HepG2 (cell line): Measurements from ENCODE around the gene FIBP. TPM values are rescaled to one million over a fixed set of nuclear protein-coding genes. Genes with fewer than 3 reads are reported as not detected.

Experiments used
- CCAR2 ChIP-seq: fragments of 200-400 bp; formaldehyde crosslinking; optimal IDR thresholded peaks from 2 replicates; pipeline ENCODE3; 2018; ENCODE audit warnings: low read depth, mild to moderate bottlenecking, low read length, moderate library complexity
- CCDC6 ChIP-seq: sonication (generic); formaldehyde crosslinking; IDR thresholded peaks from 2 replicates; pipeline ENCODE4 v1.8.1; 2022; ENCODE audit warnings: mild to moderate bottlenecking, missing genetic modification reagents, moderate library complexity
- CHCHD3 ChIP-seq: sonication (generic); formaldehyde crosslinking; IDR thresholded peaks from 2 replicates; pipeline ENCODE4 v1.8.0; 2022; ENCODE audit warnings: mild to moderate bottlenecking, missing genetic modification reagents, moderate library complexity
- CREB3 ChIP-seq: sonication (generic); formaldehyde crosslinking; IDR thresholded peaks from 2 replicates; pipeline ENCODE4 v1.5.0; 2020; ENCODE audit warnings: missing genetic modification reagents
- CREM ChIP-seq, 2 experiments: sonication (generic) in 1 of 2; formaldehyde crosslinking in 1 of 2; IDR thresholded peaks; 2 replicates each; pipeline versions ENCODE4 v1.4.0 to v1.6.1; 2016 to 2020; ENCODE audit warnings: antibody characterized with exemption in 1 of 2, mild to moderate bottlenecking in 1 of 2, missing genetic modification reagents in 1 of 2
- NPAS2 ChIP-seq: sonication (generic); formaldehyde crosslinking; IDR thresholded peaks from 2 replicates; pipeline ENCODE4 v1.8.0; 2022; ENCODE audit warnings: mild to moderate bottlenecking, missing genetic modification reagents, borderline replicate concordance
- SIX1 ChIP-seq: sonication (generic); formaldehyde crosslinking; IDR thresholded peaks from 2 replicates; pipeline ENCODE4 v1.4.0; 2020; ENCODE audit warnings: missing genetic modification reagents, borderline replicate concordance
- TEAD3 ChIP-seq: optimal IDR thresholded peaks from 2 replicates; pipeline ENCODE3; 2016; ENCODE audit warnings: borderline replicate concordance
- ZKSCAN1 ChIP-seq: fragments of 150-350 bp; IDR thresholded peaks from 2 replicates; pipeline ENCODE4 v1.6.1; 2014; ENCODE audit warnings: low read length
- ZNF260 ChIP-seq: sonication (generic); formaldehyde crosslinking; IDR thresholded peaks from 2 replicates; pipeline ENCODE4 v1.4.0; 2020; ENCODE audit warnings: missing genetic modification reagents, low read depth, mild to moderate bottlenecking, borderline replicate concordance
- ZNF383 ChIP-seq: sonication (generic); formaldehyde crosslinking; IDR thresholded peaks from 2 replicates; pipeline ENCODE4 v1.4.0; 2020; ENCODE audit warnings: missing genetic modification reagents, mild to moderate bottlenecking, borderline replicate concordance
- ZNF414 ChIP-seq: sonication (generic); formaldehyde crosslinking; IDR thresholded peaks from 2 replicates; pipeline ENCODE4 v1.5.0; 2020; ENCODE audit warnings: missing genetic modification reagents
- polyA plus RNA-seq, 8 experiments: library from polyadenylated mRNA; depleted of rRNA in 3 of 8; stranded (reverse) in 7 of 8; unstranded in 1 of 8; fragments of >200 nt; fragmentation: Illumina TruSeq in 4 of 8; extraction: Trizol in 4 of 8; gene quantifications; 2 replicates each; pipeline versions ENCODE4 v1.2.1 to v1.2.3, GENCODE V29; 2011 to 2016; ENCODE audit warnings: low read depth in 4 of 8, missing spikeins in 1 of 8, mixed read lengths in 1 of 8; ENCODE audit not compliant: insufficient read depth in 1 of 8
- total RNA-seq, 5 experiments: library from RNA; depleted of rRNA; stranded (reverse); fragments of >200 nt; fragmentation: Illumina TruSeq; extraction: Trizol; gene quantifications; 2 replicates each; pipeline ENCODE4 v1.2.3, GENCODE V29; 2016; ENCODE audit warnings: low read depth in 1 of 5
- TF ChIP-seq, protein P1 (sequence below): sonication (generic); formaldehyde crosslinking; IDR thresholded peaks from 2 replicates; pipeline ENCODE4 v1.4.0; 2020; ENCODE audit warnings: mild to moderate bottlenecking, missing genetic modification reagents
- TF ChIP-seq, protein P2 (sequence below): sonication (generic); formaldehyde crosslinking; IDR thresholded peaks from 2 replicates; pipeline ENCODE4 v1.4.0; 2020; ENCODE audit warnings: missing genetic modification reagents, low read depth, mild to moderate bottlenecking, borderline replicate concordance
- TF ChIP-seq, protein P3 (sequence below): sonication (generic); formaldehyde crosslinking; IDR thresholded peaks from 2 replicates; pipeline ENCODE4 v1.4.0; 2020; ENCODE audit warnings: mild to moderate bottlenecking, missing genetic modification reagents

FIBP gene
- total and polyA plus RNA-seq, 2 of the 13 experiments (the other 11 are each of a cell fraction or from before 2014, with no cell fraction given), result 42.9 to 62.1 TPM

GRCh38 chr11:65899356-65900124 is 11.3 kb upstream of the FIBP start (continued):
- TF ChIP-seq, protein P1, sequence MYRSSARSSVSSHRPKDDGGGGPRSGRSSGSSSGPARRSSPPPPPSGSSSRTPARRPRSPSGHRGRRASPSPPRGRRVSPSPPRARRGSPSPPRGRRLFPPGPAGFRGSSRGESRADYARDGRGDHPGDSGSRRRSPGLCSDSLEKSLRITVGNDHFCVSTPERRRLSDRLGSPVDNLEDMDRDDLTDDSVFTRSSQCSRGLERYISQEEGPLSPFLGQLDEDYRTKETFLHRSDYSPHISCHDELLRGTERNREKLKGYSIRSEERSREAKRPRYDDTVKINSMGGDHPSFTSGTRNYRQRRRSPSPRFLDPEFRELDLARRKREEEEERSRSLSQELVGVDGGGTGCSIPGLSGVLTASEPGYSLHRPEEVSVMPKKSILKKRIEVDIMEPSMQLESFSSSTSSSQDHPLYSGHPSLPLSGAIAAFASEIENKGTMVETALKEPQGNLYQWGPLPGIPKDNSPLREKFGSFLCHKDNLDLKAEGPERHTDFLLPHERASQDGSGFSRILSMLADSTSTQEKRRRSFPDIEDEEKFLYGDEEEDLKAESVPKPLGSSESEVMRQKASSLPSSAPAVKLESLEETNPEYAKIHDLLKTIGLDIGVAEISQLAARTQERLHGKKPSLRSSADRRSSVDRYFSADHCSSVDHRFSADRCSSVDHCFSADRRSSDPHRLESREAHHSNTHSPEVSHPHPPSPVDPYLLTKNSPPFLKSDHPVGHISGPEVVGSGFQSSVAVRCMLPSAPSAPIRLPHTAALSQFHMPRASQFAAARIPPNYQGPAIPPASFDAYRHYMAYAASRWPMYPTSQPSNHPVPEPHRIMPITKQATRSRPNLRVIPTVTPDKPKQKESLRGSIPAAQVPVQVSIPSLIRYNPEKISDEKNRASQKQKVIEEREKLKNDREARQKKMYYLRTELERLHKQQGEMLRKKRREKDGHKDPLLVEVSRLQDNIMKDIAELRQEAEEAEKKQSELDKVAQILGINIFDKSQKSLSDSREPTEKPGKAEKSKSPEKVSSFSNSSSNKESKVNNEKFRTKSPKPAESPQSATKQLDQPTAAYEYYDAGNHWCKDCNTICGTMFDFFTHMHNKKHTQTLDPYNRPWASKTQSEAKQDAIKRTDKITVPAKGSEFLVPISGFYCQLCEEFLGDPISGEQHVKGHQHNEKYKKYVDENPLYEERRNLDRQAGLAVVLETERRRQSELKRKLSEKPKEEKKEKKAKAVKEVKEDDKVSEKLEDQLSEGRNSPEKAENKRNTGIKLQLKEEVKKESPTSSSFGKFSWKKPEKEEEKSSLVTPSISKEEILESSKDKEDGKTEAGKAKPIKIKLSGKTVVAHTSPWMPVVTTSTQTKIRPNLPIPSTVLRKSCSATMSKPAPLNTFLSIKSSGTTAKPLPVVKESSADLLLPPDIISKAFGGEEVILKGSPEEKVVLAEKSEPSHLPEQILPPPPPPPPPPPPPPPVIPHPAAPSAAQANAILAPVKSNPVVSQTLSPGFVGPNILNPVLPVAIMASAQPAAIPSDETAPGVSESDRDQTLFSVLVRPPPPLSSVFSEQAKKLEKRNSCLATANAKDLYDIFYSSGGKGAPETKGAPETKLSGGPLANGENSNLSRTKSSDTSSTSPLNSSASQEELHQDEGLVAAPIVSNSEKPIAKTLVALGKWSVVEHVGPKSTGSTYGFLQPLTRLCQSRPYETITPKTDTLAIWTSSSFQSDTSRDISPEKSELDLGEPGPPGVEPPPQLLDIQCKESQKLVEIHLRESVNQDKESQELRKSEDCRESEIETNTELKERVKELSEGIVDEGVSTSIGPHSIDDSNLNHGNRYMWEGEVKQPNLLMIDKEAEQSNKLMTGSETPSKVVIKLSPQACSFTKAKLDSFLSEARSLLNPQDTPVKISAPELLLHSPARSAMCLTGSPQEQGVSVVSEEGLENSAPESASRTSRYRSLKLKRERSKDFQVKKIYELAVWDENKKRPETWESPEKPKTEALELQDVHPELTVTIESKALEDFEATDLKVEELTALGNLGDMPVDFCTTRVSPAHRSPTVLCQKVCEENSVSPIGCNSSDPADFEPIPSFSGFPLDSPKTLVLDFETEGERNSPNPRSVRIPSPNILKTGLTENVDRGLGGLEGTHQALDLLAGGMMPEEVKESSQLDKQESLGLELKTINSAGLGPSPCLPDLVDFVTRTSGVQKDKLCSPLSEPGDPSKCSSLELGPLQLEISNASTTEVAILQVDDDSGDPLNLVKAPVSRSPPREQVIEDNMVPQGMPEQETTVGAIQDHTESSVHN (CRISPR knock-in tag), result no peak
- TF ChIP-seq CREM (IDR thresholded peaks at IDR 0.05), result no peak
- TF ChIP-seq CREM (CRISPR knock-in tag; IDR thresholded peaks at IDR 0.05), result no peak
- TF ChIP-seq CREB3 (CRISPR knock-in tag), result no peak
- TF ChIP-seq ZNF383, result no peak
- no peak for TF ChIP-seq ZKSCAN1
- no peak; the same call in 1 of the 2 replicates for TF ChIP-seq CCDC6
- no peak for TF ChIP-seq CHCHD3 (CRISPR knock-in tag)
- no peak for TF ChIP-seq CCAR2
- TF ChIP-seq, protein P2, sequence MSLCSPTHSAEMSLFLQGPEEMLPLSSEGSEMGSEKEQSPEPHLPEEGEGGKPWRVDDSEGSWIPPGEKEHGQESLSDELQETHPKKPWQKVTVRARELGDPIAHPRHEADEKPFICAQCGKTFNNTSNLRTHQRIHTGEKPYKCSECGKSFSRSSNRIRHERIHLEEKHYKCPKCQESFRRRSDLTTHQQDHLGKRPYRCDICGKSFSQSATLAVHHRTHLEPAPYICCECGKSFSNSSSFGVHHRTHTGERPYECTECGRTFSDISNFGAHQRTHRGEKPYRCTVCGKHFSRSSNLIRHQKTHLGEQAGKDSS, result no peak
- TF ChIP-seq, protein P3, sequence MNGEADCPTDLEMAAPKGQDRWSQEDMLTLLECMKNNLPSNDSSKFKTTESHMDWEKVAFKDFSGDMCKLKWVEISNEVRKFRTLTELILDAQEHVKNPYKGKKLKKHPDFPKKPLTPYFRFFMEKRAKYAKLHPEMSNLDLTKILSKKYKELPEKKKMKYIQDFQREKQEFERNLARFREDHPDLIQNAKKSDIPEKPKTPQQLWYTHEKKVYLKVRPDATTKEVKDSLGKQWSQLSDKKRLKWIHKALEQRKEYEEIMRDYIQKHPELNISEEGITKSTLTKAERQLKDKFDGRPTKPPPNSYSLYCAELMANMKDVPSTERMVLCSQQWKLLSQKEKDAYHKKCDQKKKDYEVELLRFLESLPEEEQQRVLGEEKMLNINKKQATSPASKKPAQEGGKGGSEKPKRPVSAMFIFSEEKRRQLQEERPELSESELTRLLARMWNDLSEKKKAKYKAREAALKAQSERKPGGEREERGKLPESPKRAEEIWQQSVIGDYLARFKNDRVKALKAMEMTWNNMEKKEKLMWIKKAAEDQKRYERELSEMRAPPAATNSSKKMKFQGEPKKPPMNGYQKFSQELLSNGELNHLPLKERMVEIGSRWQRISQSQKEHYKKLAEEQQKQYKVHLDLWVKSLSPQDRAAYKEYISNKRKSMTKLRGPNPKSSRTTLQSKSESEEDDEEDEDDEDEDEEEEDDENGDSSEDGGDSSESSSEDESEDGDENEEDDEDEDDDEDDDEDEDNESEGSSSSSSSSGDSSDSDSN (CRISPR knock-in tag), result peak; percentile 96
- no peak for TF ChIP-seq NPAS2 (CRISPR knock-in tag)
- TF ChIP-seq ZNF260 (CRISPR knock-in tag), result no peak
- no peak for TF ChIP-seq TEAD3 (CRISPR knock-in tag)
- no peak for TF ChIP-seq SIX1 (CRISPR knock-in tag)
- 0 out of 2 replicates have a peak, but pooled peaks have one; percentile 73 for TF ChIP-seq ZNF414 (CRISPR knock-in tag)
